Large intestine (tissue), 3 donors: ENCODE results near the gene DLG1. TPM values are rescaled to one million over a fixed set of nuclear protein-coding genes. Genes with fewer than 3 reads are reported as not detected.

Experiments
- DNase-seq, 2 donors: peaks; one replicate each; pipeline versions ENCODE4 v3.0.0 to v3.0.0-alpha.2; 2013
- H3K27ac ChIP-seq: one replicate; pipeline ENCODE4 v1.5.1; 2013; ENCODE audit warnings: low read length
- H3K27me3 ChIP-seq: 2 replicates; pipeline ENCODE4 v1.6.1; 2013; ENCODE audit warnings: low read length; ENCODE audit not compliant: control insufficient read depth, insufficient read depth
- H3K36me3 ChIP-seq: 2 replicates; pipeline ENCODE4 v1.6.1; 2013; ENCODE audit warnings: low read length; ENCODE audit not compliant: control insufficient read depth, insufficient read depth
- H3K4me1 ChIP-seq: one replicate; pipeline ENCODE4 v1.6.1; 2013; ENCODE audit warnings: low read length; ENCODE audit not compliant: control insufficient read depth, insufficient read depth
- H3K4me3 ChIP-seq: one replicate; pipeline ENCODE4 v1.5.1; 2013; ENCODE audit warnings: low read length
- H3K9me3 ChIP-seq: one replicate; pipeline ENCODE4 v1.6.1; 2013; ENCODE audit warnings: mild to moderate bottlenecking, low read depth, low read length, moderate library complexity; ENCODE audit not compliant: control insufficient read depth
- WGBS: methylation state at CpG from one replicate; pipeline ENCODE4 v1.1.5; 2013; ENCODE audit warnings: low lambda C conversion rate; ENCODE audit not compliant: insufficient coverage; 5-methylcytosine and 5-hydroxymethylcytosine counted together
- polyA plus RNA-seq: library from polyadenylated mRNA; unstranded; fragments of 120-200 nt; gene quantifications from one replicate; pipeline ENCODE4 v1.2.1, GENCODE V29; 2013

DLG1 gene
- polyA plus RNA-seq, 1 donor, result 74.5 TPM

GRCh38 chr3:197253238-197253947 is 45.0 kb downstream of the DLG1 start:
- H3K4me1 ChIP-seq, result no peaks in the 10 kb centered on the region
- no peaks in the 10 kb centered on the region for H3K27me3 ChIP-seq
- WGBS, result 88% methylated on average over 3 of the region's 7 CpGs
- H3K27ac ChIP-seq, result no peak overlapping the region
- peaks cover 3% of the 10 kb centered on the region for H3K36me3 ChIP-seq
- no peak for DNase-seq
- peaks cover 12% of the 10 kb centered on the region for H3K9me3 ChIP-seq
- no peak overlapping the region for H3K4me3 ChIP-seq

GRCh38 chr3:197249542-197249941 is 48.9 kb downstream of the DLG1 start:
- Histone ChIP-seq H3K9me3 (peaks cover 21% of the 10 kb centered on the region), H3K4me3 (no peak overlapping the region), H3K27ac (no peak overlapping the region), H3K4me1 (no peaks in the 10 kb centered on the region), H3K27me3 (no peaks in the 10 kb centered on the region), H3K36me3 (peaks cover 21% of the 10 kb centered on the region)
- WGBS, result 100% methylated on average over 2 of the region's 4 CpGs
- DNase-seq, result no peak

- no peak for DNase-seq
- Histone ChIP-seq H3K9me3 (peaks cover 22% of the 10 kb centered on the region), H3K4me3 (no peak overlapping the region), H3K27ac (no peak overlapping the region), H3K27me3 (no peaks in the 10 kb centered on the region), H3K36me3 (peaks cover 32% of the 10 kb centered on the region), H3K4me1 (no peaks in the 10 kb centered on the region)
- no CpG with 5 or more reads among the region's 4 CpGs for WGBS
These were observed 50.1 kb downstream of the DLG1 start for GRCh38 chr3:197248341-197248740.

- no peaks in the 10 kb centered on the region for H3K27me3 ChIP-seq
- peaks cover 47% of the 10 kb centered on the region for H3K9me3 ChIP-seq
- H3K4me1 ChIP-seq, result no peaks in the 10 kb centered on the region
- 100% methylated on average over 1 of the region's 3 CpGs for WGBS
- no peak overlapping the region for H3K27ac ChIP-seq
- no peak overlapping the region for H3K4me3 ChIP-seq
- DNase-seq, result no peak
- H3K36me3 ChIP-seq, result peaks cover 32% of the 10 kb centered on the region
These were observed 53.7 kb downstream of the DLG1 start for GRCh38 chr3:197244751-197245150.

GRCh38 chr3:197242784-197243432 is 55.5 kb downstream of the DLG1 start:
- Histone ChIP-seq H3K27me3 (no peaks in the 10 kb centered on the region), H3K27ac (no peak overlapping the region), H3K36me3 (peaks cover 24% of the 10 kb centered on the region), H3K4me1 (no peaks in the 10 kb centered on the region), H3K9me3 (peaks cover 30% of the 10 kb centered on the region), H3K4me3 (no peak overlapping the region)
- DNase-seq, result no peak
- 94% methylated on average over 2 of the region's 7 CpGs for WGBS

GRCh38 chr3:197241173-197241572 is 57.2 kb downstream of the DLG1 start:
- peaks cover 29% of the 10 kb centered on the region for H3K9me3 ChIP-seq
- H3K27ac ChIP-seq, result no peak overlapping the region
- peaks cover 17% of the 10 kb centered on the region for H3K36me3 ChIP-seq
- no CpG with 5 or more reads among the region's 2 CpGs for WGBS
- no peak for DNase-seq
- H3K27me3 ChIP-seq, result no peaks in the 10 kb centered on the region
- H3K4me1 ChIP-seq, result no peaks in the 10 kb centered on the region
- H3K4me3 ChIP-seq, result no peak overlapping the region

GRCh38 chr3:197239857-197240256 is 58.6 kb downstream of the DLG1 start:
- H3K36me3 ChIP-seq, result peaks cover 13% of the 10 kb centered on the region
- no peaks in the 10 kb centered on the region for H3K4me1 ChIP-seq
- WGBS, result no CpG with 5 or more reads among the region's 1 CpG
- H3K9me3 ChIP-seq, result peaks cover 26% of the 10 kb centered on the region
- H3K4me3 ChIP-seq, result no peak overlapping the region
- DNase-seq, result no peak
- no peaks in the 10 kb centered on the region for H3K27me3 ChIP-seq
- H3K27ac ChIP-seq, result no peak overlapping the region

- peaks cover 4% of the 10 kb centered on the region for H3K36me3 ChIP-seq
- 100% methylated on average over 1 of the region's 1 CpG for WGBS
- no peaks in the 10 kb centered on the region for H3K27me3 ChIP-seq
- H3K27ac ChIP-seq, result no peak overlapping the region
- no peak for DNase-seq
- H3K4me3 ChIP-seq, result no peak overlapping the region
- no peaks in the 10 kb centered on the region for H3K4me1 ChIP-seq
- H3K9me3 ChIP-seq, result peaks cover 26% of the 10 kb centered on the region
These were observed 59.6 kb downstream of the DLG1 start for GRCh38 chr3:197238842-197239241.

GRCh38 chr3:197237897-197238296 is 60.5 kb downstream of the DLG1 start:
- Histone ChIP-seq H3K4me1 (no peaks in the 10 kb centered on the region), H3K36me3 (no peaks in the 10 kb centered on the region), H3K4me3 (no peak overlapping the region), H3K9me3 (peaks cover 20% of the 10 kb centered on the region), H3K27me3 (no peaks in the 10 kb centered on the region), H3K27ac (no peak overlapping the region)
- DNase-seq, result no peak
- WGBS, result no CpG with 5 or more reads among the region's 4 CpGs

GRCh38 chr3:197236362-197236761 is 62.0 kb downstream of the DLG1 start:
- no peaks in the 10 kb centered on the region for H3K27me3 ChIP-seq
- WGBS, result 91% methylated on average over 1 of the region's 4 CpGs
- peak in 1 of 2 donors; percentile 55 for DNase-seq

More at GRCh38 chr3:197236362-197236761, 62.0 kb downstream of the DLG1 start:
- Histone ChIP-seq H3K4me3 (no peak overlapping the region), H3K4me1 (no peaks in the 10 kb centered on the region), H3K9me3 (peaks cover 10% of the 10 kb centered on the region), H3K27ac (no peak overlapping the region), H3K36me3 (no peaks in the 10 kb centered on the region)
